NCI-H82 treated with DMSO at 0.1 percent for 48 hours (cell line): ENCODE data around the gene FAM229B.
"Not testable (repeated sequence)": the region's sequence is repeated elsewhere in the genome, so short reads cannot be mapped to it uniquely, and the experiment has no call there.

Experiments used
- DNase-seq: peaks from one replicate; lab custom pipeline; 2025; ENCODE audit not compliant: unreplicated experiment; lab: John Stamatoyannopoulos, UW

FAM229B gene

GRCh38 chr6:112062966-112063365, 24.4 kb upstream of the FAM229B start:
- no peak for DNase-seq

DNA sequence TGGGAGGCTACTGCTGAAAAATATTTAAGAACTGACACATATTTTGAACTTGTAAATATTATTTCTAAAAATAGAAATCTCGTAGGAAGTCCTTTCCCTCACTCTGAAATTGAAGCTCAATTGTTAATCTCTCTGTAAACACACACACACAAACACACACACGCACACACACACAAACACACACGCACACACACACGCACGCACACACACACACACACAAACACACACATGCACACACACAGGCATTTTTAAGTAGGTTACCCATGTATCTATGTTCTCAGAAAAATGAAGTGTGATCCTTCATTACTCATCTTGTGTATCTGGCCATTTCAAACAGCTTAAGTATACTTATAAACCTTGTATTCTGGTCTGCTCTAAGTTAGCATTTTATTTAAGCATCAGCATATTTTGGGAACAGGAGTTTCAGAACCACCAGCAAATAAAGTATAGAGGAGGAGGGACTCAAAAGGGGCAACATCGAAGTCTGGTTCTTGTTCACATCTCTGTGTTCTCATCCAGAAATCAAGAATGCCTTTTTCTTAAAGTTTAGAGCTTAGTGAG, 21.9 kb upstream of the FAM229B start:
- no peak for DNase-seq

GRCh38 chr6:112066606-112067005, 20.8 kb upstream of the FAM229B start:
- no peak for DNase-seq

- no peak for DNase-seq
Observed at GRCh38 chr6:112081569-112081968, 5.8 kb upstream of the FAM229B start.

DNA sequence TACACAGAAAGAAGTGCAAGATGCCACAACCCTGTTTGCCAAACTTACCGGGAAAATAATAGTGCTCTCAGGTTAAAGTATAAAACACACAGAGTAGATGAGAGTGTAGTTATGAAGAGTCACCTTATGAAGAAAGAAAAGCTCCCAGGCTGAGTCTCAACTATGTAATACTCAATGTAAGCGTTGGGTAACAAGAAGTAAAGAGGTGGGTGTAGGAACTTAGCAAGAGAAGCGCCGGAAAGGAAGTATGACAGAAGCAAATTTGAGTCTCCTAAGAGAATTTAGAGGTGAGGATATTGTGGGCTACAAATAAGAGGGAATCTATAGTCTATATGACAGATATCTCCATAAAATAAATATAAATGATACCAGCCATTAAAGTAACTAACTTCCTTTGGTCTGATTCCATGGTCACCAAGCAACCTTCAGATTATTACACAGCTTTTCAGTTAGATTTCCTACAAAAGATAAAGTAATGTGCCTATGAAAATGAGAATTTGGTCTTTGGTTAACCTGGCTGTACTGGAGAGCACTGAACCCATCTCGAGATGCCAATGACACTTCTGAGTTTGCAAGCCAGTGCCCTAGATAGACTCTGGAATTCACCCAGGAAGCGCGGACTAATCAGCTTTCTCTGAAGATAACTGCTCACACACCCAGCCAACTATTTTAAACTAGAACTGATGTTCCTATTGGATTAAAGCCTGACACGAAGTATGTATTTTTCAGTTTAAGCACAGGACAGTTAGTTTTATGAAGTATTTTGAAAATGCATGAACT, 1.9 kb upstream of the FAM229B start:
- no peak for DNase-seq

DNA sequence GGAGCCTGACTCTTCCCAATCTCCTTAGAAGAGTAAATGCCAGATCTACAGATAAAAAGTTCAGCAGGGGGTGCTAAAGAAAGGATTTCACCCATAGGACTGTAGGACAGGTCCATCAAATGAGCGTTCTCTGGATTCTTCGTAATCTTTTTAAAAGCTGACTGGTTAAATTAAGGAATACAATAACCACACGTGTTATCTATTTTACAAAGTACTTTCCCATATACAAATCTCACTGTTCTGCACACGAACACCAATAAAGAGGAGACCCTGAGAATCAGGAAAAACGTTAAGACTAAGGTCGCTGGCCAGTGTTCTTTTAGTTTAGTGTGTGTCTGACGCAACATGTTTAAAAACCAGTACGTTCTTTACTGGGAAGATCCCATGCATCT, 651 bp upstream of the FAM229B start:
- DNase-seq: peak; percentile 80

GRCh38 chr6:112087916-112088315, 525 bp downstream of the FAM229B start:
- DNase-seq: no peak

GRCh38 chr6:112096901-112097300, 9.5 kb downstream of the FAM229B start:
- no peak for DNase-seq

DNA sequence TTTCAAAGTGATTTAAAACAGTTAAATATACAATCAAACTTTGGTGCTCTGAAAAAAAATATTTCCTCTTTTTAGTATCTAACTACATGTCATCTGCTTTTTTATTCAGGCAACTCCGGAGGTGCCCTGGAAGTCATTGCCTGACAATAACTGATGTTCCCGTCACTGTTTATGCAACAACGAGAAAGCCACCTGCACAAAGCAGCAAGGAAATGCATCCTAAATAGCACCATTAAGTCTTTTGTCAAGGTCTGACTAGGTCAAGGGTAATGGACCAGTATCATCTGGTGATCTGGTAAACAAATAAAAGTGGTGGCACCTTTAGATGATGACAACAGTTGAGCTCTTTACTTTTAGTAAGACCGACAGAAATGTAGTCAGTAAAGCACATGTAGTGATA, 13.2 kb downstream of the FAM229B start:
- no peak for DNase-seq

DNA sequence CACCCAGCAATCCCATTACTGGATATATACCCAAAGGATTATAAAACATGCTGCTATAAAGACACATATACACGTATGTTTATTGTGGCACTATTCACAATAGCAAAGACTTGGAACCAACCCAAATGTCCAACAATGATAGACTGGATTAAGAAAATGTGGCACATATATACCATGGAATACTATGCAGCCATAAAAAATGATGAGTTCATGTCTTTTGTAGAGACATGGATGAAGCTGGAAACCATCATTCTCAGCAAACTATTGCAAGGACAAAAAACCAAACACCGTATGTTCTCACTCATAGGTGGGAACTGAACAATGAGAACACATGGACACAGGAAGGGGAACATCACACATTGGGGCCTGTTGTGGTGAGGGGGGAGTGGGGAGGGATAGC, 18.6 kb downstream of the FAM229B start:
- not testable (repeated sequence) for DNase-seq

GRCh38 chr6:112106562-112106961, 19.2 kb downstream of the FAM229B start:
- no peak for DNase-seq

DNA sequence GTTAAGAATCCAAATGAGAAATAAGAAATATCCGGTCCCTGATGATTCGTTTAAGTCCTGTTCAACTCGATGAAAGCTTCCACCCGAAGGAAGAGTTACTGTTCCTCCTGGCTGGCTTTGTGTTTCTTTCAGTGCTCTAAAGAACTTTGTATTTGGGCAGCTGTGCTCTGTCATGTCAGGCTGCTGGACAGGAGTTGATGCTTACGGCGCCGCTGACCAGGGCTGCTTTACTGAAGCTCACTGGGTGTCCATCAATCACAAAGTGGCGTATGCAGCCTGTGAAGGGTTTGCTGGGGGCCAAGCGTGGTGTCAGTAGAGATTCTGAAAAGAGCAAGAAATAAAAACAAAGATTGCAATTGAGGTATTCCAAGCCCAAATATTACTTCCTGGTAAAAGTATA, 21.9 kb downstream of the FAM229B start:
- no peak for DNase-seq

GRCh38 chr6:112113431-112113830, 26.0 kb downstream of the FAM229B start:
- no peak for DNase-seq

DNA sequence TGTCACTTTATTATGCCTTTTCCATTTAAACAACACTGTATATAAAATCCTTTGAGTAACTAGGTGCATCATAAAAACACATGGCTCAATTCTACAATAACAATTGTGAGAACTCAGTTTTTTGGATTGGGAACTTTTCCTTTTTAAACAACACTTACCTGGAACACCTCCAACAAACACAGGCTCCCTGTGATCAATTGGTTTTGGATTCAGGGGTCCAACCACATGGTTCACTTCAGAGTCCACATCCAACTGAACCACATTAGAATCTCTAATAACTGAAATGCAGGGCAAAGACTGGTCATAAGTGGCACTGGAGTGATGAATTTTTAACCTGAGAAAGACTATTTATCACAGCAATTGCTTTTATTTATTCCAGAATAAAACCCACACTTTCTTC, 26.5 kb downstream of the FAM229B start:
- no peak for DNase-seq

- no peak for DNase-seq
Observed at GRCh38 chr6:112114577-112115223, 27.3 kb downstream of the FAM229B start.

DNA sequence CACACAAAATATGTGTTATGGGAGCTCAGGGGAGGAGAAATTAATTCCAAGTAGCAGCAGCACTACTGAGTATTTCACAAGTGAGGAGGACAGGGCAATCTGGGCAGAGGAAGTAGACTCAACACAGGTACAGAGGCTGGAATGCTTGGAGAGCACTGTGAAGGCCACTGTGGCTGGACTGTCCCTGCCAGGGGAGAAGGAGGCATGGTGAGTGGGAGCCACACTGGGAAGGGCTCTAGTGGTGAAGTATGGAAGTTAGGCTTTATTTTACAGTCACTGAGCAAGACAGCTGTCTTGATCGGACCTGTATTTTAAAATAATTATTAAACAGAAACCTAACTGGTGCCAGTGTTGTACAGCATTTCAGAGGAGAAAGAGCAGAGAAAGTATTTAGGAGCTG, 28.8 kb downstream of the FAM229B start:
- no peak for DNase-seq

GRCh38 chr6:112117554-112117953, 30.2 kb downstream of the FAM229B start:
- DNase-seq: no peak

- DNase-seq: no peak
Observed at GRCh38 chr6:112118034-112118433, 30.6 kb downstream of the FAM229B start.

- DNase-seq: no peak
Observed at GRCh38 chr6:112122756-112123155, 35.4 kb downstream of the FAM229B start.

DNA sequence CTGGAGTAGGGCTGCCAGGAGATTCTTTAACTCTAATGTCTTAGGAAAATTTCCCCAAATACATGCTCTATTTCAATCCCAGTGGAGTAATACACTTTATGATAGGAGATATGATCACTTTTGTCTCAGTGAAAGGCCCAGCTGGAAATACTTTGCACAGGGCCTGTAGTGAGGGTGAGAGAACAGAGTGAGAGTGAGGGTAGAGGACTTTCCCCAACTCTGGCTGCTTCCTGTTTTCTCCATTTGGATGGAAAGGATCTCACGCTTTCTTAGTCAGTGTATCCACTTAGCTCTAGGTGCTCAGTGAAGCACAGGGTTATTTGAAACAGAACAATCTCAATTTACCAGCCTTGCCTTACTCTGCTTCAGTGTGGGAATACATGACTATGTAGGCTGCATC, 36.6 kb downstream of the FAM229B start:
- no peak for DNase-seq

DNA sequence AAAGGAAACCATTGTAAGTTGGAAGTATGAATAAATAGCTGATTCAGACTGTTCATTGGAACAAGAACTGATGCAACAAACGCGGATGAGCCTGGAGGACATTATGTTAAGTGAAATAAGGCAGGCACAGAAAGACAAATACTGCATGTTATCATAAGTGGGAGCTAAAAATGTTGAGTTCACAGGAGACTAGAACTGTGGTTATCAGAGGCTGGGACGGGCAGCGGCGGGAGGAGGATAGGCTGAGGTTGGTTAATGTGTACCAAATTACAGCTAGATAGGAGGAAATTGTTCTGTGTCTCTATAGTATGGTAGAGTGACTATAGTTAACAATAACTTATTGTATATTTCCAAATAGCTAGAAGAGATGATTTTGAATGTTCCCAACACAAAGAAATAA, 40.8 kb downstream of the FAM229B start:
- DNase-seq: no peak

- no peak for DNase-seq
Observed at GRCh38 chr6:112130878-112131277, 43.5 kb downstream of the FAM229B start.
